Smooth muscle cell of the umbilical artery (primary cell): Measurements from ENCODE around the gene ZNF732. TPM values are rescaled to one million over a fixed set of nuclear protein-coding genes. Genes with fewer than 3 reads are reported as not detected.

Experiments
- total RNA-seq: library from RNA; depleted of rRNA; stranded (reverse); fragments of >200 nt; gene quantifications from 2 replicates; pipeline ENCODE4 v1.2.3, GENCODE V29; 2014

ZNF732 gene
- 0.30 and 0.32 TPM in 2 replicates for total RNA-seq

GRCh38 chr4:304969-305680 lies at the start of gene ZNF732:
Gene ZNF732 (minus strand): TSS chr4:305474. CDS start chr4:305310, 164 bp downstream.

GRCh38 chr4:337143-337931 lies 32.1 kb upstream of the ZNF732 start, which contains the start of gene ZNF141:
Gene ZNF141 (plus strand): TSS chr4:337814. CDS start chr4:337984, 170 bp downstream.

Other genes with a start within 250 kb of the ZNF732 start
- 3.0 and 6.0 TPM in 2 replicates for gene ZNF718, start 181.0 kb downstream of the ZNF732 start, total RNA-seq
- 9.5 and 11.9 TPM in 2 replicates for gene ZNF141, start 32.3 kb upstream of the ZNF732 start, total RNA-seq
- 19.0 and 29.8 TPM in 2 replicates for gene ZNF721, start 193.7 kb upstream of the ZNF732 start, total RNA-seq
- gene PIGG, start 193.7 kb upstream of the ZNF732 start, total RNA-seq: 45.9 and 51.1 TPM in 2 replicates